ENCODE measurements around the gene OSCP1.

The OSCP1 gene

GRCh38 chr1:36472656-36473055 lies 22.4 kb upstream of the OSCP1 start:
- no peak for DNase-seq

DNA sequence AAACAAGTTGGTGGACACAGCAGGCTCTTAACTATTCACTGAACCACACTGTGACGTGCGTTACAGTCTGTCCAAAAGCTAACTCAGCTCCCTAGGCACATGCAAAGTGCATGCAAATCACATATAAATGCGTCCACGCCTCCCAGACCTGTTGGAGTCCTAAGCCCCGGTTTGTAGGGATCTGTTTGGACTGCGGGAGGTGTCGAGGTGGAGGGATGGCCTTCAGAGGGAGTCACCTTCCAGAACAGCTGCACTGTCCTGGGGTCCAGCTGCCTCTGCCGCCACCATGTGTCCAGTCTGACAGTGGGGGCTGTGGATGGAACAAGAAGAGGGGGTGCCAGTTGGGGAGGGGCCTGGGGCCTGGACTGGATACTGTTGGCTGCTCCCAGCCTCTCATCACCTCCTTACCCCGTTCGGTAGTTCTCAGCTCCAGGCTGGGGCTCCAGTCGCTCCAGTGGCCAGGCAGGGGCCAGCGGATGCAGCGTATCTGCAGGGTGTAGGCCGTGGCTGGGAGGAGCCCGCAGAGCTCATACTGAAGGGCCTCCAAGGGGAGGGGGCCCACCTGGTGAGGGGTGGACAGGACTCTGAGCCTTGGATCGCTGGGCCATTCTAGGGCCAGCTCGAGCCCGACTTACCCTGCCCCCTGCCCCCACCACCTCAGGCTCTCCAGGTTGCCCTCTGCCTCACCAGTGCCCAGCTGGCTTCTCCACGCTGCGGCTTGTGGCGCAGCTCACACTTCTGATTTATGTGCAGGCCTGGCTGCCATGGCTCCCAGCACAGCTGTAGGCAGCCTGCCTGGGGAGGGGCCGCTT lies 21.8 kb upstream of the OSCP1 start:
- no peak for DNase-seq

- no peak for DNase-seq
These were observed 18.9 kb upstream of the OSCP1 start for GRCh38 chr1:36469163-36469562.

DNA sequence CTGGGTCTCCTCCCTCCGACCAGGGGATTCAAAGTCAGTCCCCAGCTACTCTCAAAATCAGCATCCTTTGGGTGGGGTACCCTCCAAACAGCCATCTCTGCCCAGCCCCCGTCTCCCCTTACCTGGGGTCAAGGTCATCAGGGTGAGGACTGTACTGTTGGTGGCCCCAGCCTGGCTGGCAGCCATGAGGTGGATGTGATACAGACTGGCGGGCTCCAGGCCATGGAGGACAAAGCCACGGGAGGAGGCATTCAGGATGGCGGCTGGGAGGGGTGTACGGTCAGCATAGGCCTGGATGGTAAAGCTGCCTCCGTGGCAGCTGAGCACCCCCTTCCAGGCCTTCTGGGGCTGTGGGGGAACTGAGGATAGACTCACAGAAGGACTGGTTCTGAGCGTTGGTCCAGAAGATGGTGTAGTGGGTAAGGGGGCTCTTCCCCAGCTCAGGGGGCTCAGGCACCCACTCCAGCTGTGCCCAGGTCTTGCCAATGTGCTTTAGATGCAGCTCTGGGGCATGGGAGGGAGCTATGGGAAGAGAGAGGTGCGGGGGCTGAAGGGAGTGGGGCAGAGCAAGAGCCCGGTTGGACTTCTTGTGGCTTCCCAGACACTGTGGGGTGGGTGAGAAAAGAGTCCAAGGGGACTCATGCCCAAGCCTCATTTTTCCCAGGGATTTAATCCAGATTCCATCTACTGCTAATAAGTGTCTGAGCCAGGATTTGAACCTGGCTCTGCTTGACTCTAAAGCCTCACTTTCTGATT lies 17.6 kb upstream of the OSCP1 start:
- no peak for DNase-seq

DNA sequence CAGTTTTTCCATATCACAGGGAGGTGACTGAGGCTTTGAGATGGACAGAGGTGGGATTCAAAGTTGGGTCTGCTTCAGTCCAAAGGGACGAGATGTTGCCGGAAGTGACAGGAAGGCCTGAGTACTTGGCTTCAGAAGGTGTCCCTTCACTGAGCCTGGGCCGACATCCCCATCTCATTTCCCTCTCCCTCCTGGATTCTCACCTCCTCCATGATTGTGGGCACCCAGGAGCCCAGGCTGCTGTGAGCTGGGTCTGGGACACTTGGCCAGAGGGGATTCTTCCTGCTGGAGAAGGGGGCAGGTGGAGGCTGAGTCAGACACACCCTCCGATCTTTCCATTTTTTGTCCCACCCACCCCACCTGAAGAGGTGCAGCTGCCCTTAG lies 16.8 kb upstream of the OSCP1 start:
- DNase-seq: no peak

- no peak for DNase-seq
These were observed 16.2 kb upstream of the OSCP1 start for GRCh38 chr1:36466370-36467026.

- no peak for DNase-seq
These were observed 15.6 kb upstream of the OSCP1 start for GRCh38 chr1:36465731-36466369.

- DNase-seq: no peak
These were observed 14.5 kb upstream of the OSCP1 start for GRCh38 chr1:36464605-36465393.

DNA sequence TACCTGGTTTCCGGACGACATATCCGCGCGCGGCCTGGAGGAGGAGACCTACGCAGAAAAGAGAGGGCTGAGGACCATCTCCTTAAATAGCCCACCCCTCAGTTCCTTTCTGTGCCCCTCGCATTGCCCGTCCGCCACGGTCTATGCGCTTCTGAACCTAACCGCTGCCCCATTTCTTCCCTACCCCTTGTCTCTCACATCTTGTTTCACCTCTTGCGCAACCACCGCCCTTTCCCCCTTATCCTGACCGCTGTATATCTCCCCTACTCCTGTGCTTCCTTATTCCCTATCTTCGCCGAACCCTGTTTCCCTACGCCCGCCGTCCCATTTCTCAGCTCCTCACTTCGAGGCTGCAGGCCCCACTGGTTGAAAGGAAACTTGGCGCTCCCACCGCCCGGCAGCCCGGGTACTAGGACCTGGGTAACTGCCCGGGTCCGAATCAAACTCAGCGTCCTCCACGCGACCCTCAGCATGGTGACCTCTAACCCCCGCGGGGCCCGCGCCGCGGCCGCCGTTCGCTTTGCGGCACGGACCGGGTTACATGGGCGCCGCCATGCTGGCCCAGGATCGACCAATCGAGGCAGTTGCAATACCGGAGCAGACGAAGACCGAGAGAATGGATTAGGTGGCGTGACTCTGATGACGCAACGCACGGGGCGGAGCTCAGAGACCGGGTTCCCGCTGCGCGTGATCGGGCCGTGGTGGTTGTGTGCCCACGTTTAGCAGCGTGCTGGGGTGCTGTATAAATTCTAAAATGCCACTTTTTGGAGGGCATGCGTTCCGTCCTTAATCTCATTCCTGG lies 13.8 kb upstream of the OSCP1 start, which contains the start of gene MRPS15:
TSS of gene MRPS15 (minus strand) at position 582 of the 802 bp plus-strand sequence. CDS start at position 473, 109 bp downstream.
- DNase-seq: peak; percentile 91

DNA sequence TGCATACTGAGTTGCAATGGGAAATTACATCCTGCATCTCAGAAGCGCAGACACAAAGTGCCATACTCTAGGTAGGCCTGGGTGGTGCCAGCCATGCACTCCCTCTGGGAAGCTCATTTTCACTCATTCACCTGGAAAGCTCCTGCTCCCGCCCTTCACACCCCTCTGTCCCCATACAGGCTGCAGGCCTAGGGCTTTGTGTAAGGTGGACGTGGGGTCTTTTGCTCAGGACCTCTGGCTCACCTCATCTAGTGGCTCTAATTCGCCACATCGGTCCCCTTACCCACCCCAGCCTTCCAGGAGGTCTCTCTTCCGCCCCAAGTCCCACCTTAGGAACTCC lies 13.2 kb upstream of the OSCP1 start:
- DNase-seq: no peak

DNA sequence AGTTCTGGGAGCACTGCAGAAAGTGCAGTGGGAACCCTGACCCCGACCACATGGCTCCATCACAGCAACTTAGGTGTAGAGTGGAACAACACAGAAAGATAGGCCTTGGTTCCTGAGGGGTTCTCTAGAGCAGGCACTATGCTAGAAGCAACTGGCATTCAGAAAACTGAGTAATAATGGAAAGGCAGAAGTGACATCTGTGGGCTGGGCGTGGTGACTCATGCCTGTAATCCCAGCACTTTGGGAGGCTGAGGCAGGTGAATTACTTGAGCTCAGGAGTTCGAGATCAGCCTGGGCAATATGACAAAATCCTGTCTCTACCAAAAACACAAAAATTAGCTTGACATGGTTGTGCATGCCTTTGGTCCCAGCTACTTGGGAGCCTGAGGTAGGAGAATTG lies 8.7 kb upstream of the OSCP1 start:
- no peak for DNase-seq

DNA sequence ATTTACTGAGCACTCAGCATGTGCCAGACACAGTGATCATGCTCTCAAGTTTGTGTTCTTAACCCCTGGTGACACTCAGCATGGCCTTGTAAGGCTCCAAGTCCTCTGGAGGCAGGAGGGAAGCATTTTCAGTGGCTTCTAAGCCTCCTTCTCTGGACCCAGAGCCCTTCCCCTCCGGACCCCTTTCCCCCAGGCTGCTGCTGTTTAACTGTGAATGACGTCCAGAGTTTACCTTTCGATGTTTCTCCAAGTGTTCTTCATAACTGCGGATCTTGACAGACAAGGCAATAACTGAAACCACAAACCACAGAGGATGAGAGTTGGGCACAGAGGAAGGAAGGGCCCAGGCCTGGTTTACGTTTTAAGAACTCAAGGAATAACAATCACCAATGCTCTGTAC lies 7.4 kb upstream of the OSCP1 start:
- no peak for DNase-seq

DNA sequence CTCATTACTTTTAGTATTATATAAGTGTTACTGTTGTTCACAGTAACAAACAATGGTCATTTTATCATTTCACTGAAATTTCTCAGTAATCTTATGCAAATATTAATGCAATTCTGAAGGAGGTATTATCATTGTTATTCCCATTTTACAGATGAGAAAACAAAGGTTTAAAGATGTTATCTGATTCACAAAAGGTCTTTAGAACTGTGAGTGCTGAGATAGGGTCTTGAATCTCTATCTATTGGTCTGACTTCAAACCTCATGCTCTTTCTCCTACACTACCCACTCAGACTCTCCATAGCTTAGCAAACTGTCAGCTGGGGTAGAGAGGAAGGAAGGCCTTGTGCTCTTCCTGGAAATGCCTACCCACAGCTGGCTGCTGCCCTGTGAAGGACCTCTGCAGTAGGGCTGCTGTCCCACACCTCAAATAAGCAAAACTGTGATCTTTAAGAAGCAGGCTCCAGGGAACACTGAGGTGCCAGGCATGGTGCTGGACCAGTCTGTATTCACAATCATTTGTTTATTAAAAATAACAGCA lies 6.2 kb upstream of the OSCP1 start:
- DNase-seq: no peak

- no peak for DNase-seq
These were observed 5.1 kb upstream of the OSCP1 start for GRCh38 chr1:36455386-36455785.

GRCh38 chr1:36453600-36454388 lies 3.5 kb upstream of the OSCP1 start:
- no peak for DNase-seq

GRCh38 chr1:36453051-36453450 lies 2.8 kb upstream of the OSCP1 start:
- no peak for DNase-seq

DNA sequence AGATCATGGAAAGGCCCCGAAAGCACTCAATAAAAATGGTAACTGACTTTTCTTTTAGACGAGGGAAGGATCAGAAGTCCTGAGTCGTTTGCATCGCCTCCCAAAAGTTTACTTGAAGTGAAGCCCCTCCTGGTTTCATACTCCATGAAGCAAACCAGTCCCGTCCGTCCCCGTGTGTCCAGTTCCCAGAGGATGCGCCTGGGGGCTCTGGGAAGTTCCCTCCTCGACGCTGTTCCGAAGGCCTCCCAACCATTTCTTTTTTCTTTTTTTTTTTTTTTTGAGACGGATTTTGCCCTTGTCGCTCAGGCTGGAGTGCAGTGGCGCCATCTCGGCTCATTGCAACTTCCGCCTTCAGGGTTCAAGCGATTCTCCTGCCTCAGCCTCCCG lies 661 bp upstream of the OSCP1 start:
- DNase-seq: no peak

- no peak for DNase-seq
These were observed 1.7 kb downstream of the OSCP1 start for GRCh38 chr1:36448530-36449056.

- DNase-seq: no peak
These were observed 2.8 kb downstream of the OSCP1 start for GRCh38 chr1:36447450-36447849.

DNA sequence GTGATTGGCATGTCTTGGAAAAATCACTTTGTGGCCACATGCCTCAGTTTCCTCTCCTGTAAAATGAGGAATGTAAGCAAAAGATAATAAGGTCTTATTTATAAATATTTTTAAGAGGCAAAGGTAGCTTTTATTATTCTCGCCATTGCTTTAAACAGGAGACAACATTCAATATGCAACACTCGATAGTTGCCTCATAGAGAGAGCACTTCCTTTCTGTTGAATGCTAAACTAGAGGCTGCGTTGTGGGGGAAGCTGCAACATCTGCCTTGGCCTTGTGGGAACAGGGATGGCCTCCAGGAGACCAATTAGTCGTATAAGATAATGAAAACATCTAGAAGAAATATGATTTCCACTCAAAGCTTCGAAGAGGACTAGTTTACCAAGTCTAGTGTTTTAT lies 3.5 kb downstream of the OSCP1 start:
- no peak for DNase-seq

Data from effector CD4-positive, alpha-beta T cell (primary cell).